ENCODE results near the gene TBCD.

The TBCD gene

DNA sequence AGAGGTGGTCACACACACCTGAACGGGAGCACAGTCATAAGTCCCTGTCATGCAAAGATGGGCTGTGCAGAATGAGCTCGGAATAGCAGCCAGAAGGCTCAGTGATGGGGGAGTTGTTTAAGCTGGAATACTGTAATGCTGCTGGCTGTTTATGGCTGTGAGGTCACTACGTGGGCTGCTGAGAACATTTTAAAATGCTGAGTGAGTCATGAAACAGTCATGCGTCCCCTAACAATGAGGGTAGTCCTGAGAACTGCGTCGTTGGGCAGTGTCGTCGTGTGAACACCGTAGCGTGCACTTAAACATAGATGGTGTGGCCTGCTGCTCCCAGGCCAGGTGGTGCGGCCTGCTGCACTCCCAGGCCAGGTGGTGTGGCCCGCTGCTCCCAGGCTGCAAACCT is 39.7 kb downstream of the TBCD start:
- no peak for DNase-seq

DNA sequence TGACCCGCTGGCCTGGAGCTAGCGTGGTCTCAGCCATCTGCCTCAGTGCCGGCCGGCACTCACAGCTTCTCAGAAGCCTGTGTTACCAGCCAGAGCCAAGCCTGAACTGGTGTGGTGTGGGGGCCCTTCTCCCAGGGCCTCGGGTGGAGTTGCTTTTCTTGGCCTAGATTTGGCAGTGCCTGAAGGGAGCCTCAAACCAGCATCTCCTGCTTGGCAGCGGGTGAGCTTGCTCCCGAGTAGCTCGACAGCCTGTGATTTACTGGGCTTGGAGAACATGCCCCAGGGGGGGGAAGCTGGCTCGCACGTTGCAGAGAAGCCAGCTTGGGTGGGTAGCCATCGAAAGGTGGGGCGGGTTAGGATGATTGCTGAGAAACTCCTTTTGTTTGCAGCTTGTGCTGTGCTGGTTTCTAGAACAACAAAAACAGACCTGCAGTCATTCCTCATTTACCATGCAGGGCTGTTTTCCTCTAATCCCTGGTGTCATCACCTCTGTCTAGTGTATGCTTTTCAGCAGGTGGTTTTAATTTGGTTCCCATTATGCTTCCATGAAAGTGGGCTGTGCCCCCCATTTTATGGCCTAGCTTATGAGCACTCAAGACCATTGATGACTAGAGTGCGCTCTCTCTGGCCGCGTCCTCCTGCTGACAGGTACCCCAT is 42.2 kb downstream of the TBCD start:
- DNase-seq = no peak

DNA sequence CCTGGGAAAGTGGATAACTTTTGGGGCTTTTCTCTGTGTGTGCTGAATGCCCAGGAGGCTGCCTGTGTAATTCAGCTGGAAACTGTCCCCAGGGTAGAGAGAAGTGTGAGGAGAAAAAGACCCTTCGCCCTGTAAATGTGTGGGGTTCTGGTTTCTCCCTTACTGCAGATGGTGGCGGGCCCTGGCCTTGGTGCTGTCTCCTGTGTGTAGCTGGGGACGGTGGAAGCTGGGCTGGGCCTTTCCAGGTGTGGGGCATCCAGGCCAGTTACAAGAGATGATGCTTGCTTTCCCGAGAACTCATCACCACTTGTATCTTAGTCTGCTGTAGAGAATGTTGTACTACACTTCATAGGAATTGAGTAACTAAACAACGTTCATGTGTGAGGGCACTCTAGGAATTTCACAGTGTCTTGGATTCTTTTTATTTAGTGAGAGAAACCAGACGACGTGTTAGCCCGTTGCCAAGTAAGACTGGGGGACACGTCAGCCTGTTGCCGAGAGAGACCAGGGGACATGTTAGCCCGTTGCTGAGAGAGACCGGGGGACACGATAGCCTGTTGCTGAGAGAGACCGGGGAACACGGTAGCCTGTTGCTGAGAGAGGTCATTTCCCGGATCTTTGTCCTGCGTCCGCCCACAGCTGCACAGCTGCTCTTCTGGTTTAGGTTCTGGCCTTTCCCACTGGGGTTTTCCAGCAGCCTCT is 43.1 kb downstream of the TBCD start:
- no peak for DNase-seq

DNA sequence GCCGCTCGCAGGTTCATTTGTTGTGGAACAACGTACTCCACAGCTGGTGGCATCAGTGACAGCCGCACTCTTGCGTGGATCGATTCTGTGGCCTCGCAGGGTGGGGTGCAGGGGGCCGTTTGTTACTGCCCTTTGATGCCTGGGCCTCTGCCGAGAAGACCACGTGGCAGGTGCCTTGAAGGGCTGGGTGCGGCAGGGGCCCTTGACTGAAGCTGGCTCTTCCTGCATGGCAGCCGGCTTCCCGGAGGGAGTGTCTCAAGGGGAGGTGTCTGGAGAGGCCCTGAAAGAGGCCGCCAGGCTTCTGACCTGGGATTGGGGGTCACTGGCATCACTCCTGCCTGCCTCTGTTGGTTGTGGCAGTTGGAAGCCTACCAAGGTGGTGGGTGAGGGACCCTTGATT is 43.8 kb downstream of the TBCD start:
- DNase-seq = no peak

DNA sequence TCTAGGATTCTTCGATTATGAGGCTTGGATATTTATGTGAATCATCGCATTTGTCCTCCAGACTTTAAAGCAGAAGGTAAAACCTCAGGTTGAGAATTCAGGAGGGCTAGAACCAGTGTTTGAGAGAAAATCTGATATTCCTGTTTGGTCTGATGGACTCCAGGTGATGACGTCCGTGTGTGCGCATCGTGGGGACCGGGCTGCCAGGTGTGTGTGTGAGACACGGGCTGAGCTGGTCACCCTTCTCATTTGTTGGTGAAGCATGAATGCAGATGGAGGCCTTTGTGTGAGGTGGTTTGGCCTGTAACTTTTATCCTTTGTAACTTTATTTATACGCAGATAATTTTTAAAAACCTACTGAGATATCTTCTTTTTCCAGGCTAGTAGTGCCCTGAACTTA is 45.2 kb downstream of the TBCD start:
- DNase-seq = no peak

DNA sequence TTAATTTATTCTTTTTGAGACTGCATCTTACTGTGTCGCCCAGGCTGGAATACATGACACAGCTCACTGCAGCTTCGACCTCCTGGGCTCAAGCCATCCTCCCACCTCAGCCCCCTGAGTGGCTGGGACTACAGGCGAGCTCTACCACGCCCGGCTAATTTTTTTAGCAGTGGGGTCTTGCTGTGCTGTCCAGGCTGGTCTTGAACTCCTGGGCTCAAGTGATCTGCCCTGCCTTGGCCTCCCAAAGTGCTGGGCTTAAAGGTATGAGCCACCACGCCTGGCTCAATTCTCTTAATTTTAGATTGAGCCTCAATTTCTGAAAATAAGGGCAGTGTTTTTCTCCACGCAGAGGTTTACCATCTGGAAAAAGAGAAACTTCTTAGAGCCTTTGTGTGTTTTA is 46.9 kb downstream of the TBCD start:
- DNase-seq = no peak

DNA sequence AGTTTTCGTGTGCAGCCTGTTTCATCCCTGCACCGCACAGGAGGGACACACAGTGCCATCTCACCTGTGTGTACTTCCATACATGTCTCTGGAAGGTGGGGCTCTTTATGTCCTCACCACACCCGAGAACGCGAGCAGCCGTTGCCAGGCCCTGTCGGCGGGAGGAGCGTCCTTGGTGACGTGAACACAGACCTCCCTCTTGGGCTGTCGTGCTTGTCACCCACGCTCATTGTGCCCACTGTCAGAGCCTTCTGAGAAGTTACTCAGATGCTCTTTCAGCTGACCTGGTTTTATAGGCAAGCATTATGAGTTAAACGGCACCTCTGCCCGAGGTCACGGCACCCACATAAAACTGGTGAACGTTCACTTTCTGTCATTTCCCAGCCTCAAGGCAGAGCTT is 47.7 kb downstream of the TBCD start:
- no peak for DNase-seq

DNA sequence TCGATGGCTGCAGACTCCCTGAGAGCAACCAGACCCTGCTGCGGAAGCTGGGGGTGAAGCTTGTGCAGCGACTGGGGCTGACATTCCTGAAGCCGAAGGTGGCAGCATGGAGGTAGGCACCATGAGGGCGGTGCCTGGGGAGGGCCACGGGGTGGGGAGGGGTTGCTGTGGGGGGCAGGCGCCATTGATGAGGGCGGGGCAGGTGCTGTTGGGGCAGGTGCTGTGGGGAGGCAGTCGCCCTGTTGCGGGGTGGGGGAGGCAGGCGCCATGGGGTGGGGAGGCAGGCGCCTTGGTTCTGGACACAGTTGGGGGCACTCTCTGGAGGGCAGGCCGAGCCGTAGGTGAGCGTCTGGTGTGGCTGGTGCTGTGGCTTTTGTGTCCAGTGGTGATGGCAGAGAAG is 49.0 kb downstream of the TBCD start:
- DNase-seq = no peak

DNA sequence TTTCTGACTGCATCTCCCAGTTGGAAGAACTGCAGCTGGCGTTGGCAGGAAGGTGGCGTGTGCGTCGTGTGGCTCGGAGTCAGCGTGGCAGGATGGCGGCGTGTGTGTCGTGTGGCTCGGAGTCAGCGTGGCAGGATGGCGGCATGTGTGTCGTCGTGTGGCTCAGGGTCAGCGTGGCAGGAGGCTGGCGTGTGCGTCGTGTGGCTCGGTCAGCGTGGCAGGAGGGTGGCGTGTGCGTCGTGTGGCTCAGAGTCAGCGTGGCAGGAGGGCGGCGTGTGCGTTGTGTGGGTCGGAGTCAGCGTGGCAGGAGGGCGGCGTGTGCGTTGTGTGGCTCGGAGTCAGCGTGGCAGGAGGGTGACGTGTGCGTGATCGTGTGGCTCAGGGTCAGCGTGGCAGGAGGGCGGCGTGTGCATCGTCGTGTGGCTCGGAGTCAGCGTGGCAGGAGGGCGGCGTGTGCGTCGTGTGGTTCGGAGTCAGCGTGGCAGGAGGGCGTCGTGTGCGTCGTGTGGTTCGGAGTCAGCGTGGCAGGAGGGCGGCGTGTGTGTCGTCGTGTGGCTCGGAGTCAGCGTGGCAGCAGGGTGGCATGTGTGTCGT is 49.6 kb downstream of the TBCD start:
- DNase-seq = no peak

DNA sequence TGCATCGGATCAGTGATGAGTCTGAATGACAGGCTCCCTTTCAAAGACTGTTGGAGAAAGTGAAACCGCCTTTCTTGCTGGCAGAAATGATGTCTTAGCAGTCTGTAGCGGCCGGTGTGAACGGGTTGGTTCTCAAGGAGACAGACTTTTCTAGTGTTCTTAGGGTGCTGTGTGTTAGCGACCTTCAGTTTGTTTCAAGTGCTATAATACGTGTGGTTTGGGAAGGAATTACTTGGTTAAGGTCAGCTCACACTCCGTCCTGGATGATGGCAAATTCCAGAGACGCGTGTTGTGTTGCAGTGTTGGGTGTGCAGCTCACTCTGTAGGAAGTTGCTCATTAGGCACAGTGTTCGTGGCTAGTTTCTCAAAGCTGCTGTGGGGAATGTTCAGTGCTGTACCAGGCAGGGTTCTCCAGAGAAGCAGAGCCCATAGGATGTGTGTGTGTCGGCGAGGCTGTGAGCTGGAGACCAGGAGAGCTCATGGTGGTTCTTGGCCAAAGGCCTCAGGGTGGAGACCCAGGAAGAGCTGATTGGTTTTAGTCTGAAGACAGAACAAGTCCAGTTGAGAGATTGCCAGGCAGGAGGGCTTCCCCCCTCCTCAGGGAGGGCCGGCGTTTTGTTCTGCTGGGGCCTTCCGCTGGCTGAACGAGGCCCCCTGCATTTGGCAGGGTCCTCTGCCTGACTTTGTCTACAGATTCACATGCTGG is 50.4 kb downstream of the TBCD start:
- DNase-seq = no peak

DNA sequence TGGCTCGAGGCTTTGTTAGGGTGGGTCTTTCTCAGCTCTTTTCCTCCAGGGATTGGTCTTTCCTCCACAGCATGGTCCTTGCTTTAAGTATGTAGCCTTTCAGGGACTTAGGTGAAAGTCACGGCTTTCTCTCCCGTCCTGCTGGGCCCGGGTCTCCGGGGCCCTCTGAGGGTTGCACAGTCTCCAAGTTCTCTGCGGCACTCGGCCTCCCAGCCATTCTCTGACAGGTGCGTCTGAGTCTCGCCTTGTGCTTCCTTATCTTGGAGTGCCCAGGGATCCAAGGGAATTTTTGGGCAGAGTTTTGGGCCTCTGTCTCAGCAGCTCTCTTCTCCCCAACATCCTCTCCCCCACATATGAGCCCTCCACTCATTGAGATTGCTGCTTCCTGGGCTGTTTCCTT is 51.3 kb downstream of the TBCD start:
- no peak for DNase-seq

DNA sequence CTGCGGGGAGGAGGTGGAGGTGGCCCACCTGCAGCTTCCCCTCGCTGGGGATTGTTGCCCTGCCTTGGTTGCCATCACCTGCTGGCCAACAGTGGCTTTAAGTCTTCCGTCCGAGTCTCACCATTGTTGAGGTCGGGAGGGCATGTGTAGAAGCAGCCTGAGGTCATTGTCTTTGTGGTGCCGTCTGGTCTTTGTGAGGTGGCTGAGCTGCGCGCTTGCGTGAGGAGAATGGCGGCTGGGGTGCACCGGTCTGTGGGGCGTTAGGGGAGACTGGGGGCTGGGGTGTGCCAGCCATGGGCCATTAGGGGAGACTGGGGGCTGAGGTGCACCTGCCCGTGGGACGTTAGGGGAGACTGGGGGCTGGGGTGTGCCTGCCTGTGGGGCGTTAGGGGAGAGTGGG is 51.7 kb downstream of the TBCD start:
- no peak for DNase-seq

DNA sequence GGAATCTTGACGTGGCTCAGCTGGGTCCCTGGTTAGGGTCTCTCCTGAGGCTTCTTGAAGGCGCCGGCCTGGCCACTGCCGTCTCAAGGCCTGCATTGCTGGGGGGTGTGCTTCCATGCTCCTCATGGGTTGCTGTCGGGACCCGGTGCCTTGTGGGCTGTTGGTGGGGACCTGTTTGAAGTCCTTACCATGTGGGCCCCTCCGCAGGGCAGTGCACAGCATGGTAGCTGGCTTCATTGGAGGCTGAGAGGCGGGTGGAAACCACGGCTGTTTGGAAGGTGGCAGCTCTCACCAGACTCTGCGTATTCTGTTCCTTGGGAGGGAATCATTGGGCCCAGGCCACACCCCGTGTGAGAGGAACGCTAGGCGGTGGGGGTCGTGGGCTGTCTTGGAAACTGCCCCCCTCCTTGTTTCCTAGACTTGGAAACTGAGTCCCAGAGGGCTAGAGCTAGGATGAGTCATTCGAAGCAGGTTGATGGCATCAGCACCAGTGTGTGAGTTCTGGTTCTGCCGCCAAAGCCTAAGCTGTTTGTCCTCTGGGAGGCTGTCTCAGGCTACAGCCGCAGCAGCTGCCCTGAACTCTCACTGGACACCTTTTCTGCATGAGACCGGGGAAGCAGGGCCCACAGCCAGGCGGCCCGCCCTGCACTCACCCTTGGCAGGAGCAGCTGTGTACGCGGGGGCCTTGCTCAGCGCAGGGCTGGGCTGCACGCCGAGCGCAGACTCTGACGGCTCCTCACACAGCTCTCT is 52.8 kb downstream of the TBCD start:
- DNase-seq = no peak

DNA sequence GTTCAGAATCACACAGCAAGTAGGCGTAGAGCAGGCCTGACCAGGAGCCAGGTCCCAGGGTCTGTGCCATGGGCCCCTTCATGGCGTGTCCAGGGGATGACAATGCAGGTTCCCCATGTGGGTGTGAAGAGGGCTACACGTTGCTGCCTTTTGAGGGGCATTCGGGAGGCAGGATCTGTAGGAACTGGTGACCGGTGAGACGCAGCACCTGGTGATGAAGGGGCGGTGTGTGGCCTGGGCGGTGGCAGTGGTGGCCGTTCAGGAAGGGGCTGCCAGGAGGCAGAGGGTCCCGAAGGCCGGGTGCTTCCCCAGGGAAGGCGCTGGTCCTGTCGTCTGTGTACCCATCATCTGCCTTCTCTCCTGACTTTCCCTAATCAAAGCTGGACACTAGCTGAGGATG is 53.4 kb downstream of the TBCD start:
- DNase-seq = no peak

DNA sequence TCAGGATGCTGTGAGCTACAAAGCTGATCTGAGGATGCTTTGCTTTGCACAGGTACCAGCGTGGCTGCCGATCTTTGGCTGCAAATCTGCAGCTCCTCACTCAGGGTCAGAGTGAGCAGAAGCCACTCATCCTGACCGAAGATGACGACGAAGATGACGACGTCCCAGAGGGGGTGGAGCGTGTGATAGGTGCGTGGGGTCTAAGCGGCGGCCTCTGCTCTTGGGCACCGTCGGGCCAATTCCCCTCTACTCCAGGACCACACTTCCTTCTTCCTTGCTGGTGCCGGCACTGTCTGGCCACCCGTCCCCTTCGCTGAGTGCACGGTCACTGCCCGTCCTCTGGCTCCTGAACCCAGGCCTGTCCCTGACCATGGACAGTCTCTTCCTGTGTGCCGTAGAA is 54.0 kb downstream of the TBCD start:
- no peak for DNase-seq

DNA sequence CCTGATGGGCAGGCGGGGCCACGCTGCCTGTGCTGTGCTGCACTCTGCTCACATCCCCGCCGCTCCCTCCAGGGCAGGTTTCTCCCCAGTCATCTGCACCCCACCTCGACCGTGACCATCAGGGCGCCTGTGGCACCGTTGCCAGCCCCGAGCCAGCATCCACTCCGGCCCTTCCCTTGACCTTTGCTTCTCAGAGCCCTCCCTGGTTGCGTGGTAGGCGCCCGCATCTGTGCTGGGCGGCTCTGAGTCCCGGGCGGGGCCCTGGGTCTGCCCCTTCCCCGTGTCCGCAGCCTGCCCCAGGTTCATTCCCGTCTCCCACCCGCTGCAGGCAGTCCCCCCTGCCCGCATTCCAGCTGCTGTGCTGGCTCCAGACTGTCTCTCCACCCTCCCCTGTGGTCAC is 54.8 kb downstream of the TBCD start:
- DNase-seq = no peak

DNA sequence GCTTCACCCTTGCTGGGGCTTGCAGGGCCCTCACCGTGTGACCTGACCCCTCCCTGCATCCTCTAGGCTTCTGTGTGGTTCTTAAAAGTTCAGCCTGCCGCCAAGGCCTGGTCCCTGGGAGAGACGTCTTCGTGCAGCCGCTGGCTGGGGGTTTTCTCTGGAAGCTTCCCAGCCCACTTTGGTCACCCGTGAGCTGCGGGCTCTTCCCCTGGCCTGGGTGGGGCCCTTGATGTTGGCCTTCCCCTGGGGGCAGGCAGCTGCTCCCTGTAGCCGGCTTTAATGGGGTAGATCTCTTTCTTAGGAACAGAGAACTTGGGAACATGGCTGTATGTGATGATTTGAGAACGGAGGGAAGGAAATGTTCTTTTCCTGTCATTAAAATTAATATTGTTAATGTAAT is 55.2 kb downstream of the TBCD start:
- no peak for DNase-seq

DNA sequence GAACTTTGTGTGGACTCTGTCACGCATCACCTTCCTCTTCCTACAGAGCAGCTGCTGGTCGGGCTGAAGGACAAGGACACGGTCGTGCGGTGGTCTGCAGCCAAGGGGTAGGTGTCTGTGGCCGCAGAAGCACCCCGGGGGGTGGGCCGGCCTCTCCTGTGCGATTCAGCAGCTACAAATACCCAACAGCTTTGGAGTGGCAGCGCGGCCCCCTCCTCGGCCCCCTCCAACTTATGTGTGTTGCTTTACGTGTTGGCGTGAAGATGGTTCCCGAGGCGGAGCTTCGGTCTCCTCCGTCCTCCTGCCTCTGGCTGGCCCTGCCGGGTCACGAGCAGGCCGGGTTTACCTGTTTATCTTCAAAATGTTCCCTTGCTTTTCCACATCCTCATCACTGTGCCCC is 55.7 kb downstream of the TBCD start:
- no peak for DNase-seq

DNA sequence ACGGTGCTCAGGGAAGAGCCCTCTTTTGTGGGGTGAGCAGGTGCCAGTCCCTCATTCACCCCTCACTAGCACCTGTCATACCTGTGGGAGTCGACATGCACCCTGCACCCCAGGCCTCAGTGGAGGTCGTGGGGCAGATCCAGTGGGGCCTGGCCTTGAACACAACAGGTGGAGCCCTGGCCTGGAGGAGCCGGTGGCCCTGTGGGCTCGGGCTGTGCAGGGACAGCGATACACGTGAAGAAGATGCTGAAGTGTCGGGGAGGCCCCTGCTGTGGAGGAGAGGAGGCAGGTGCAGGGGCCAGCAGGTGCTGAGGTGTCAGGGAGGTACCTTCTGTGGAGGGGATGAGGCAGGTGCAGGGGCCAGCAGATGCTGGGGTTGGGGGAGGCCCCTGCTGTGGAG is 56.1 kb downstream of the TBCD start:
- no peak for DNase-seq

DNA sequence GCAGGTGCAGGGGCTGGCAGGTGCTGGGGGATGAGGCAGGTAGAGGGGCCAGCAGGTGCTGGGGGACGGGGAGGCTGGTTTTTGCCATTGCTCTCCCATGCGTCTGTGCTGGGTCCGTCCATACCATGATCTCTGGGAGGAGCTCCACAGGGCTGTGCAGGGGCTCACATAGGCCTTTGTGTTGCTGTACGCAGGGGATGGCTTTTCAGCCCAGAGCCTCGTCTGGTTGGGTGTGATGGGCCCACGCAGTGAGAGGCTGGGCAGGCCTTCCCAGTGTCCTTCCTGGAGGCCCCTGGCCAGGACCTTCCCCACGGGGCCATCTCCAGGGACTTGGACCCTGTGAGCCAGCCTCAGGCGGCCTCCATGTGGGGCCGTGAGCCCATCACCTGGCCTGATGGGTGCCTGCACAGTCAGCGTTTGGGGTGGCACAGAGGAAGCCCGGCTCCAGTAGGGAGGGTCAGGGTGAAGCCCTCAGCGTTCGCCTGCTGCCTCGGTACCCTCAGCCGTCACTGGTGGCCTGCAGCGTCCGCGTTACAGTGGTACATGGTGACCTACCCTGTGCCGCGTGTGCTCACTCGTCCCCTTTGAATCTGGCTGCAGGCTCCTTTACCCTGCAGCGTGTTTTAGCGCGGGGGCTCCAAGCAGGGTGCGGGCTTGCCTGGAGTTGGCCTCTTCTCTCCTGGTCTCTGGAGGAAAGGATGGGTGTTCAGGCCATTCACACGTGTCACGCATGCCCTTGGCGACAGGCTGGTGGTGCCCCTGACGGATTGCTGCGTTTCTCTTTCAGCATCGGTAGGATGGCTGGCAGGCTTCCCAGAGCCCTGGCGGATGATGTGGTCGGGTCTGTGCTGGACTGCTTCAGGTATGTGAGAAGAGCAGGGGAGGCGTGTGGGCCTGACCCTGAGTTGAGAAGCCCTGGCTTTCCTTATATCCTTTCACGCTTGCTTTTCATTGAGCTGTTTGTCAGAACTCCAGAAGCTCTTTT is 57.3 kb downstream of the TBCD start:
- DNase-seq = no peak

DNA sequence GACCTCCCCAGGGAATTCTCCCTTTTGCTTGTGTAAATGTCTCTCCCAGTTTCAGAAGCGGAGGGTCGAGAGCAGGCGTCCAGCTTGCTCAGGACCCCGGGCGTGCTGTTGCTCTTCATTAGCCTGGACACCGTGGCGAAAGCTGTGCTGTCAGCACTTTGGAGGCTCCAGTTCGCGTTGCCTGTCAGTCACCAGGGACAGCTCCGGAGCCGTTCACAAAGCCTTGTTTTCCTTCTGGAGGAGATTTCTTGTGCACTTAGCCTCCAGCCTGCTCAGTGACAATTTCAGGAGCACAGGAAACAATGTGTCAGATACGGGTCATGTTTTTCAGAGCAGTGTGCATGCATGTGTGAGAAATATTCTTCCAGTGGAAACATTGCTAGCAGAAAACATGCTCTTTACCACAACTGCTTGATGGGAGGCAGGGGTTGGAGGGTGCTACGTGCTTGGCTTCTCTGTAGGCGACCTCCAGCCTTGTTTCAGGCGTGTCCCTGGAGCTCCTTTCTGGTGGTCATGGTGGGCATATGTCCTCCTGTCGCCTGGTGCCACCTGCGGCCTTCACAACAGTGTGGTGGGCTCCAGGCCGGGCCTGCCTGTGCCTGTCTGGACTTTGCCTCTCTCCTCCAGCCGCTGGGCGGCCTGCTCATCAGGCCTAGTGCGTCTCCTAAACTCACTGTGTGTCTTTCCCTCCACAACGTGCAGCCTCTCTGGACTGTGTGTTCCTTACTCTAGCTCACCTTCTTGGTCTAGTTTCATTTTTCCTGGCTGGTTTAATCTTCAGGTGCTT is 59.0 kb downstream of the TBCD start:
- no peak for DNase-seq

Data from effector CD4-positive, alpha-beta T cell (primary cell).